K562 (cell line): Measurements from ENCODE around the gene F12. TPM values are rescaled to one million over a fixed set of nuclear protein-coding genes. Genes with fewer than 3 reads are reported as not detected.
A peak's percentile ranks its signal among the peaks of the same experiment; 100 is the strongest.

Experiments used
- ATF1 ChIP-seq, 2 experiments: fragments of 450-650 bp in 1 of 2; IDR thresholded peaks; 2 replicates each; pipeline ENCODE4 v1.6.1; 2016; ENCODE audit warnings: missing compliant biosample characterization in 1 of 2, missing genetic modification characterization in 1 of 2
- CHD1 ChIP-seq: fragments of 200-600 bp; sonication (generic); IDR thresholded peaks from one replicate; pipeline ENCODE4 v1.6.1; 2012; ENCODE audit warnings: mild to moderate bottlenecking, moderate library complexity, low read length, inconsistent platforms
- CTCFL ChIP-seq: IDR thresholded peaks from 2 replicates; pipeline ENCODE4 v1.6.1; 2011; ENCODE audit warnings: borderline replicate concordance, low read depth, mild to moderate bottlenecking, moderate library complexity, low read length; ENCODE audit not compliant: insufficient read depth, poor library complexity, severe bottlenecking
- ESRRB ChIP-seq: fragments of 250-450 bp; sonication (Bioruptor Pico); IDR thresholded peaks from 2 replicates; pipeline ENCODE4 v1.5.0; 2020; ENCODE audit warnings: mild to moderate bottlenecking, moderate library complexity, borderline replicate concordance
- HLTF ChIP-seq: fragments of 450-650 bp; IDR thresholded peaks from 2 replicates; pipeline ENCODE4 v1.6.1; 2016
- HNRNPUL1 ChIP-seq: fragments of 200-400 bp; formaldehyde crosslinking; IDR thresholded peaks from 2 replicates; pipeline ENCODE4 v1.6.1; 2017; ENCODE audit warnings: low read length
- HOXB6 ChIP-seq: fragments of 250-450 bp; sonication (Bioruptor Pico); IDR thresholded peaks from 2 replicates; pipeline ENCODE4 v1.5.1; 2022; ENCODE audit warnings: mild to moderate bottlenecking, borderline replicate concordance
- JUND ChIP-seq, 2 experiments: IDR thresholded peaks; 2 replicates in 1 of 2; 3 replicates in 1 of 2; pipeline ENCODE4 v1.6.1; 2011; ENCODE audit warnings: borderline replicate concordance in 2 of 2, low read depth in 2 of 2, low read length in 2 of 2, improper control_type of control experiment in 1 of 2, missing biosample characterization in 1 of 2, missing genetic modification characterization in 1 of 2, missing genetic modification reagents in 1 of 2
- KLF16 ChIP-seq: IDR thresholded peaks from 2 replicates; pipeline ENCODE4 v1.6.1; 2016; ENCODE audit warnings: antibody characterized with exemption
- LCOR ChIP-seq: sonication (generic); formaldehyde crosslinking; IDR thresholded peaks from 2 replicates; pipeline ENCODE4 v1.8.0; 2022; ENCODE audit warnings: mild to moderate bottlenecking, missing genetic modification reagents
- PTTG1 ChIP-seq: fragments of 450-650 bp; IDR thresholded peaks from 2 replicates; pipeline ENCODE4 v1.6.1; 2016; ENCODE audit warnings: low read depth, mild to moderate bottlenecking, missing genetic modification characterization, missing compliant biosample characterization
- RAD21 ChIP-seq, 2 experiments: fragments of 250-450 bp in 1 of 2; fragments of 450-650 bp in 1 of 2; sonication (Bioruptor Pico) in 1 of 2; formaldehyde crosslinking in 1 of 2; IDR thresholded peaks in 1 of 2; conservative IDR thresholded peaks in 1 of 2; 2 replicates each; pipeline versions ENCODE4 v1.4.0 to v1.8.0; 2020 to 2022; ENCODE audit warnings: mild to moderate bottlenecking in 2 of 2, moderate library complexity in 1 of 2
- TAF9B ChIP-seq: fragments of 450-650 bp; IDR thresholded peaks from 2 replicates; pipeline ENCODE4 v1.6.1; 2018; ENCODE audit warnings: mild to moderate bottlenecking; ENCODE audit not compliant: partially characterized antibody
- TBL1XR1 ChIP-seq, 2 experiments: IDR thresholded peaks; 2 replicates each; pipeline ENCODE4 v1.6.1; 2012; ENCODE audit warnings: improper control_type of control experiment in 2 of 2, low read length in 2 of 2, mild to moderate bottlenecking in 1 of 2
- TGIF2 ChIP-seq: sonication (generic); formaldehyde crosslinking; IDR thresholded peaks from 2 replicates; pipeline ENCODE4 v1.8.1; 2022; ENCODE audit warnings: mild to moderate bottlenecking, missing genetic modification reagents, moderate library complexity
- TSC22D4 ChIP-seq: fragments of 450-650 bp; IDR thresholded peaks from 2 replicates; pipeline ENCODE4 v1.6.1; 2016; ENCODE audit warnings: missing genetic modification characterization, missing biosample characterization, control low read depth
- XRCC3 ChIP-seq: fragments of 450-650 bp; IDR thresholded peaks from 2 replicates; pipeline ENCODE4 v1.6.1; 2017; ENCODE audit warnings: mild to moderate bottlenecking, moderate library complexity
- ZNF121 ChIP-seq: sonication (generic); formaldehyde crosslinking; conservative IDR thresholded peaks from 2 replicates; pipeline ENCODE4 v1.8.0; 2022; ENCODE audit warnings: missing genetic modification reagents
- polyA plus RNA-seq, 8 experiments: library from polyadenylated mRNA; depleted of rRNA in 4 of 8; stranded (reverse) in 5 of 8; unstranded in 3 of 8; fragments of >200 nt; fragmentation: Nextera tagmentation in 2 of 8; fragmentation: Illumina TruSeq in 1 of 8; extraction: Ambion mirVana in 2 of 8; extraction: Trizol in 1 of 8; gene quantifications; 2 replicates each; pipeline versions ENCODE4 v1.2.1 to v1.2.3, GENCODE V29; 2011 to 2014; ENCODE audit warnings: inconsistent platforms in 1 of 8, missing spikeins in 1 of 8
- total RNA-seq, 7 experiments: library from RNA; depleted of rRNA in 6 of 7; stranded (reverse); fragments of >200 nt in 6 of 7; fragmentation: Illumina TruSeq in 2 of 7; extraction: Trizol in 2 of 7; gene quantifications; 2 replicates each; pipeline versions ENCODE4 v1.2.1 to v1.2.3, GENCODE V29; 2011 to 2021; ENCODE audit warnings: low replicate concordance in 1 of 7
- TF ChIP-seq, protein P1 (sequence below): fragments of 450-650 bp; IDR thresholded peaks from 2 replicates; pipeline ENCODE4 v1.6.1; 2018; ENCODE audit warnings: mild to moderate bottlenecking, low read depth; ENCODE audit not compliant: partially characterized antibody
- TF ChIP-seq, protein P2 (sequence below): sonication (generic); formaldehyde crosslinking; IDR thresholded peaks from 2 replicates; pipeline ENCODE4 v1.8.1; 2022; ENCODE audit warnings: missing genetic modification reagents

F12 gene
- total and polyA plus RNA-seq, 9 of the 15 experiments (the other 6 are each of a cell fraction or from before 2014, with no cell fraction given) = 0.59 to 18.3 (median 3.6) TPM

DNA sequence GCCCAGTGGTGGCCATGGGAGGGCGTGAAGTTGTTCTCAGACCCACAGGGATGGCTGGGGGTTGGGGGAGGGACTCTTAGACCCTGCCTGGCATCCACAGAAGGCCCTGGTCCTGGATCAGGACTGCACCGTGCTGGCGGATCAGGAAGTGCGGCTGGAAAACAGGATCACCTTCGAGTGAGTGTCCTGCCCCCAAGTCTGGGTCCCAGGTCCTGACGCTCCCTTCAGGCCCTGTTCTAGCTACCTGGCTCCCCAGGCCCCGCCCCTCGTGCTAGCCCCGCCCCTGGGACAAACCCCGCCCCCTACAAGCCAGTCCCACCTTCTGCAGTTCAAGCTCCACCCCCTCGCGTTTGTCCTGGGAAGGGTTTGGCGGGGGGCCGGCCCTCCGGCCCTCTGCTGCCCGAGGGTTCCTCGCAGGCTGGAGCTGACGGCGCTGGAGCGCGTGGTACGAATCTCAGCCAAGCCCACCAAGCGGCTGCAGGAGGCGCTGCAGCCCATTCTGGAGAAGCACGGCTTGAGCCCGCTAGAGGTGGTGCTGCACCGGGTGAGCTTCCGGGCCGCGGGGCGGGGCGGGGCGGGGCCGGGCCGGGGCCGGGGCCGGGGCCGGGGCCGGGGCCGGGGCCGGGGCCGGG, 38.8 kb downstream of the F12 start (continued):
- TF ChIP-seq ZNF121 (CRISPR knock-in tag) (no peak), CTCFL (peak; percentile 95), JUND (IDR thresholded peaks at IDR 0.05; ENCODE audit: borderline replicate concordance, low read depth, low read length) (peak; percentile 64; the same call in 1 of the 2 replicates), JUND (tag; IDR thresholded peaks at IDR 0.05; ENCODE audit: borderline replicate concordance, low read depth, low read length) (no peak; the same call in 2 of the 3 replicates), TGIF2 (CRISPR knock-in tag) (no peak), TBL1XR1 (IDR thresholded peaks at IDR 0.05; ENCODE audit: low read length in 2 of 2) (no peak), ATF1 (CRISPR knock-in tag; IDR thresholded peaks at IDR 0.05) (no peak), ATF1 (tag; IDR thresholded peaks at IDR 0.05) (no peak), CHD1 (no peak), LCOR (CRISPR knock-in tag) (0 out of 2 replicates have a peak, but pooled peaks have one; percentile 67), HOXB6 (CRISPR knock-in tag) (no peak), HLTF (no peak), ESRRB (CRISPR knock-in tag) (no peak), TSC22D4 (tag) (no peak), HNRNPUL1 (no peak), KLF16 (no peak), PTTG1 (tag) (no peak), TAF9B (no peak), RAD21 (CRISPR knock-in tag; conservative IDR thresholded peaks at IDR 0.05 in 1 of 2, IDR thresholded peaks at IDR 0.05 in 1 of 2) (peak; percentile 56 to 69), XRCC3 (no peak)
- TF ChIP-seq, protein P1, sequence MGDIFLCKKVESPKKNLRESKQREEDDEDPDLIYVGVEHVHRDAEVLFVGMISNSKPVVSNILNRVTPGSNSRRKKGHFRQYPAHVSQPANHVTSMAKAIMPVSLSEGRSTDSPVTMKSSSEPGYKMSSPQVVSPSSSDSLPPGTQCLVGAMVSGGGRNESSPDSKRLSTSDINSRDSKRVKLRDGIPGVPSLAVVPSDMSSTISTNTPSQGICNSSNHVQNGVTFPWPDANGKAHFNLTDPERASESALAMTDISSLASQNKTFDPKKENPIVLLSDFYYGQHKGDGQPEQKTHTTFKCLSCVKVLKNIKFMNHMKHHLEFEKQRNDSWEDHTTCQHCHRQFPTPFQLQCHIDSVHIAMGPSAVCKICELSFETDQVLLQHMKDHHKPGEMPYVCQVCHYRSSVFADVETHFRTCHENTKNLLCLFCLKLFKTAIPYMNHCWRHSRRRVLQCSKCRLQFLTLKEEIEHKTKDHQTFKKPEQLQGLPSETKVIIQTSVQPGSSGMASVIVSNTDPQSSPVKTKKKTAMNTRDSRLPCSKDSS = no peak
- TF ChIP-seq, protein P2, sequence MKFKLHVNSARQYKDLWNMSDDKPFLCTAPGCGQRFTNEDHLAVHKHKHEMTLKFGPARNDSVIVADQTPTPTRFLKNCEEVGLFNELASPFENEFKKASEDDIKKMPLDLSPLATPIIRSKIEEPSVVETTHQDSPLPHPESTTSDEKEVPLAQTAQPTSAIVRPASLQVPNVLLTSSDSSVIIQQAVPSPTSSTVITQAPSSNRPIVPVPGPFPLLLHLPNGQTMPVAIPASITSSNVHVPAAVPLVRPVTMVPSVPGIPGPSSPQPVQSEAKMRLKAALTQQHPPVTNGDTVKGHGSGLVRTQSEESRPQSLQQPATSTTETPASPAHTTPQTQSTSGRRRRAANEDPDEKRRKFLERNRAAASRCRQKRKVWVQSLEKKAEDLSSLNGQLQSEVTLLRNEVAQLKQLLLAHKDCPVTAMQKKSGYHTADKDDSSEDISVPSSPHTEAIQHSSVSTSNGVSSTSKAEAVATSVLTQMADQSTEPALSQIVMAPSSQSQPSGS = no peak
